ENCODE measurements around the gene POU6F2.

- no peak for TF ChIP-seq CTCF (IDR thresholded peaks at IDR 0.05)
- TF ChIP-seq EZH2 (IDR thresholded peaks at IDR 0.05; ENCODE audit: borderline replicate concordance, insufficient read depth, low read depth, low read length, poor library complexity, severe bottlenecking), result no peak
Observed at GRCh38 chr7:39415091-39415787, 437.5 kb downstream of the POU6F2 start.
